GM23338 (cell line): ENCODE measurements around the gene STN1. TPM values are rescaled to one million over a fixed set of nuclear protein-coding genes. Genes with fewer than 3 reads are reported as not detected.

Experiments used
- ATAC-seq: fragments of 200-7000 bp; cut with Tn5 transposase; 3 replicates; pipeline ENCODE4 v1.9.1; 2020
- DNase-seq: peaks from one replicate; pipeline ENCODE4 v3.0.0-alpha.2; 2015; ENCODE audit warnings: low spot score
- H2AFZ ChIP-seq: fragments of 200-600 bp; sonication (generic); 2 replicates; pipeline ENCODE4 v1.8.0; 2016; ENCODE audit warnings: antibody characterized with exemption, mild to moderate bottlenecking, moderate library complexity
- H3F3A ChIP-seq: fragments of 200-600 bp; sonication (generic); replicated peaks from 2 replicates; pipeline ENCODE4 v1.8.0; 2017; ENCODE audit warnings: antibody characterized with exemption, mixed run types, low read depth
- H3K27ac ChIP-seq: fragments of 200-600 bp; sonication (generic); 2 replicates; pipeline ENCODE4 v1.6.1; 2016; ENCODE audit warnings: low read depth
- H3K27me3 ChIP-seq: fragments of 200-600 bp; sonication (generic); 2 replicates; pipeline ENCODE4 v1.8.0; 2016; ENCODE audit warnings: mild to moderate bottlenecking, mixed run types, moderate library complexity; ENCODE audit not compliant: insufficient read depth
- H3K36me3 ChIP-seq: fragments of 200-600 bp; sonication (generic); 2 replicates; pipeline ENCODE4 v1.8.0; 2016; ENCODE audit warnings: mild to moderate bottlenecking; ENCODE audit not compliant: insufficient read depth
- H3K4me1 ChIP-seq: fragments of 200-600 bp; sonication (generic); 2 replicates; pipeline ENCODE4 v1.8.0; 2016; ENCODE audit warnings: mild to moderate bottlenecking, moderate library complexity; ENCODE audit not compliant: insufficient read depth
- H3K4me2 ChIP-seq: fragments of 200-600 bp; sonication (generic); 2 replicates; pipeline ENCODE4 v1.7.1; 2017; ENCODE audit warnings: mixed run types
- H3K4me3 ChIP-seq: fragments of 200-600 bp; sonication (generic); 2 replicates; pipeline ENCODE4 v1.6.1; 2016; ENCODE audit warnings: mixed run types
- H3K79me2 ChIP-seq: fragments of 200-600 bp; sonication (generic); replicated peaks from 2 replicates; pipeline ENCODE4 v1.8.0; 2017; ENCODE audit warnings: mild to moderate bottlenecking; ENCODE audit not compliant: insufficient read depth
- H3K9me2 ChIP-seq: fragments of 200-600 bp; sonication (generic); 2 replicates; pipeline ENCODE4 v1.8.0; 2017; ENCODE audit not compliant: insufficient read depth
- H4K20me1 ChIP-seq: fragments of 200-600 bp; sonication (generic); replicated peaks from 2 replicates; pipeline ENCODE4 v1.8.0; 2017; ENCODE audit warnings: mild to moderate bottlenecking; ENCODE audit not compliant: insufficient read depth
- H3K27ac Mint-ChIP-seq: 2 replicates; pipeline ENCODE4 v1.8.0; 2020; ENCODE audit warnings: inconsistent platforms, mild to moderate bottlenecking, moderate library complexity, mixed read lengths
- H3K27me3 Mint-ChIP-seq: 3 replicates; pipeline ENCODE4 v1.8.0; 2022; ENCODE audit warnings: low read depth, mild to moderate bottlenecking, moderate library complexity, mixed read lengths, inconsistent platforms; ENCODE audit not compliant: insufficient read depth, poor library complexity
- H3K36me3 Mint-ChIP-seq: 3 replicates; pipeline ENCODE4 v1.8.0; 2021; ENCODE audit warnings: low read depth, mild to moderate bottlenecking, inconsistent platforms, moderate library complexity, mixed read lengths
- H3K4me1 Mint-ChIP-seq: 3 replicates; pipeline ENCODE4 v1.8.0; 2020; ENCODE audit warnings: mild to moderate bottlenecking, inconsistent platforms, mixed read lengths
- H3K4me3 Mint-ChIP-seq: 3 replicates; pipeline ENCODE4 v1.8.0; 2021; ENCODE audit warnings: moderate library complexity, mild to moderate bottlenecking, inconsistent platforms, mixed read lengths
- H3K9me3 Mint-ChIP-seq: 3 replicates; pipeline ENCODE4 v1.8.0; 2020; ENCODE audit warnings: moderate library complexity, mild to moderate bottlenecking, inconsistent platforms, mixed read lengths
- CREB1 ChIP-seq: fragments of 250-450 bp; sonication (Bioruptor Pico); IDR thresholded peaks from 2 replicates; pipeline ENCODE4 v1.5.0; 2020; ENCODE audit warnings: low read depth, mild to moderate bottlenecking, moderate library complexity
- CTCF ChIP-seq, 2 experiments: fragments of 200-600 bp in 1 of 2; sonication (generic) in 1 of 2; conservative IDR thresholded peaks; 2 replicates each; pipeline versions ENCODE4 v1.5.1 to v1.6.1; 2016 to 2017; ENCODE audit warnings: antibody characterized with exemption in 2 of 2, low read depth in 2 of 2, mild to moderate bottlenecking in 2 of 2, moderate library complexity in 1 of 2
- EZH2 ChIP-seq: fragments of 200-600 bp; sonication (generic); IDR thresholded peaks from one replicate; pipeline ENCODE4 v1.8.0; 2017; ENCODE audit warnings: antibody characterized with exemption, mild to moderate bottlenecking, low read depth; ENCODE audit not compliant: unreplicated experiment
- EZH2phosphoT487 ChIP-seq: fragments of 200-600 bp; sonication (generic); IDR thresholded peaks from one replicate; pipeline ENCODE4 v1.8.1; 2018; ENCODE audit warnings: antibody characterized with exemption; ENCODE audit not compliant: unreplicated experiment
- JUNB ChIP-seq: IDR thresholded peaks from one replicate; pipeline ENCODE4 v1.6.1; 2016; ENCODE audit warnings: antibody characterized with exemption; ENCODE audit not compliant: unreplicated experiment
- NANOG ChIP-seq: IDR thresholded peaks from 2 replicates; pipeline ENCODE4 v1.6.1; 2016; ENCODE audit warnings: antibody characterized with exemption, borderline replicate concordance
- POLR2AphosphoS5 ChIP-seq: IDR thresholded peaks from 2 replicates; pipeline ENCODE4 v1.6.1; 2016; ENCODE audit warnings: antibody characterized with exemption, low read depth
- REST ChIP-seq: IDR thresholded peaks from one replicate; pipeline ENCODE4 v1.6.1; 2018; ENCODE audit warnings: antibody characterized with exemption; ENCODE audit not compliant: unreplicated experiment
- STAT1 ChIP-seq: IDR thresholded peaks from one replicate; pipeline ENCODE4 v1.6.1; 2016; ENCODE audit warnings: antibody characterized with exemption; ENCODE audit not compliant: unreplicated experiment
- ZNF114 ChIP-seq: fragments of 250-450 bp; sonication (Bioruptor Pico); IDR thresholded peaks from 2 replicates; pipeline ENCODE4 v1.5.0; 2020; ENCODE audit warnings: mild to moderate bottlenecking, moderate library complexity
- ZNF331 ChIP-seq: fragments of 250-450 bp; sonication (Bioruptor Pico); IDR thresholded peaks from 2 replicates; pipeline ENCODE4 v1.5.0; 2020; ENCODE audit warnings: low read depth, mild to moderate bottlenecking, moderate library complexity
- ZNF462 ChIP-seq: fragments of 250-450 bp; sonication (Bioruptor Pico); IDR thresholded peaks from 2 replicates; pipeline ENCODE4 v1.5.0; 2020; ENCODE audit warnings: mild to moderate bottlenecking, moderate library complexity
- polyA plus RNA-seq: library from polyadenylated mRNA; unstranded; fragments of >200 nt; fragmentation: Nextera tagmentation; extraction: Ambion mirVana; gene quantifications from 2 replicates; pipeline ENCODE4 v1.2.1, GENCODE V29; 2016
- total RNA-seq: library from RNA; depleted of rRNA; stranded (reverse); fragments of >200 nt; shearing (Covaris generic); gene quantifications from 2 replicates; pipeline ENCODE4 v1.2.3, GENCODE V29; 2014
- TF ChIP-seq, protein P1 (sequence below): IDR thresholded peaks from 2 replicates; pipeline ENCODE4 v1.6.1; 2016; ENCODE audit warnings: antibody characterized with exemption

STN1 gene
- total and polyA plus RNA-seq, 2 experiments from 2014 or later, result 7.2 to 11.3 TPM

DNA sequence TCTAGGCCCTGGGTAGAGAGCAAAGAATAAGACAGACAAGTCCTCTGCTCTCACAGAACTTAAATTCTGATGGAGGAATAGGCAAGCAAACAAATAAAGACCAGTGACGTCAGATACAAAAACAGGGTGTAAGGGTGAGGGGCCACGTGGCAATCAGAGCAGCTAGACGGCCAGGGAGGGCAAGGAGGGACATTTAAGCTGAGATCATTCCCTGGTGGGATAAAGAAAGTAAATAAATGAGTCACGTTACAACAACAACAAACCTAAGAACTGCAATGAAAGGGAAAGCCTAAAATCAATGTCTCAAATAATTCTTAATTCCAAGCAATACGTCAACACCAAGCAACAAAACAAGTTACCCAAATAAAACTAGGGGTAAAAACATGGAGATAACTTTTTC is 21.8 kb downstream of the STN1 start:
- H3K4me1 Mint-ChIP-seq, result peaks cover 8% of the 10 kb centered on the region
- ATAC-seq (no peak), DNase-seq (no peak)
- 0 out of 3 replicates have a peak, but pooled peaks cover 4% of the 10 kb centered on the region for H3K36me3 Mint-ChIP-seq
- no peak overlapping the region for H3K4me3 Mint-ChIP-seq
- no peaks in the 10 kb centered on the region for H4K20me1 ChIP-seq
- no peaks in the 10 kb centered on the region for H3K27me3 ChIP-seq
- H2AFZ ChIP-seq, result no peak overlapping the region
- no peaks in the 10 kb centered on the region for H3F3A ChIP-seq
- H3K27me3 Mint-ChIP-seq, result no peaks in the 10 kb centered on the region
- H3K27ac ChIP-seq, result no peak overlapping the region
- H3K4me3 ChIP-seq, result no peak overlapping the region
- peaks cover 6% of the 10 kb centered on the region; the same call in 1 of the 2 replicates for H3K36me3 ChIP-seq
- TF ChIP-seq POLR2AphosphoS5, result no peak
- TF ChIP-seq CTCF (conservative IDR thresholded peaks at IDR 0.05; ENCODE audit: low read depth in 2 of 2), result no peak
- no peak for TF ChIP-seq EZH2
- TF ChIP-seq STAT1, result no peak
- TF ChIP-seq NANOG, result no peak
- TF ChIP-seq ZNF114 (CRISPR knock-in tag), result no peak
- TF ChIP-seq ZNF331 (CRISPR knock-in tag), result no peak
- TF ChIP-seq EZH2phosphoT487, result no peak
- TF ChIP-seq REST, result no peak
- no peak for TF ChIP-seq ZNF462 (CRISPR knock-in tag)
- TF ChIP-seq, protein P1, sequence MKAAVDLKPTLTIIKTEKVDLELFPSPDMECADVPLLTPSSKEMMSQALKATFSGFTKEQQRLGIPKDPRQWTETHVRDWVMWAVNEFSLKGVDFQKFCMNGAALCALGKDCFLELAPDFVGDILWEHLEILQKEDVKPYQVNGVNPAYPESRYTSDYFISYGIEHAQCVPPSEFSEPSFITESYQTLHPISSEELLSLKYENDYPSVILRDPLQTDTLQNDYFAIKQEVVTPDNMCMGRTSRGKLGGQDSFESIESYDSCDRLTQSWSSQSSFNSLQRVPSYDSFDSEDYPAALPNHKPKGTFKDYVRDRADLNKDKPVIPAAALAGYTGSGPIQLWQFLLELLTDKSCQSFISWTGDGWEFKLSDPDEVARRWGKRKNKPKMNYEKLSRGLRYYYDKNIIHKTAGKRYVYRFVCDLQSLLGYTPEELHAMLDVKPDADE, result no peak
- TF ChIP-seq JUNB, result no peak
- no peak for TF ChIP-seq CREB1 (CRISPR knock-in tag)
- H3K4me1 ChIP-seq, result no peaks in the 10 kb centered on the region; the same call in 1 of the 2 replicates
- no peaks in the 10 kb centered on the region for H3K9me3 Mint-ChIP-seq
- no peak overlapping the region for H3K27ac Mint-ChIP-seq
- H3K9me2 ChIP-seq, result no peaks in the 10 kb centered on the region
- no peak overlapping the region for H3K4me2 ChIP-seq
- no peaks in the 10 kb centered on the region for H3K79me2 ChIP-seq
